Testis (tissue), 3 donors: ENCODE measurements around the gene ZNF547. TPM values are rescaled to one million over a fixed set of nuclear protein-coding genes. Genes with fewer than 3 reads are reported as not detected.

Source experiments
- DNase-seq: peaks from one replicate; pipeline ENCODE4 v3.0.0-alpha.2; 2019
- H3K27ac ChIP-seq, 2 donors: fragments of 200-600 bp; sonication (generic); one replicate each; pipeline ENCODE4 v1.5.1; 2019
- H3K27me3 ChIP-seq: fragments of 200-600 bp; sonication (generic); one replicate; pipeline ENCODE4 v1.5.1; 2019
- H3K36me3 ChIP-seq: fragments of 200-600 bp; sonication (generic); one replicate; pipeline ENCODE4 v1.5.1; 2017; ENCODE audit warnings: low read depth; ENCODE audit errors: missing control alignments
- H3K4me1 ChIP-seq: fragments of 200-600 bp; sonication (generic); one replicate; pipeline ENCODE4 v1.5.1; 2019
- H3K4me3 ChIP-seq, 2 donors: fragments of 200-600 bp; sonication (generic); one replicate each; pipeline ENCODE4 v1.5.1; 2017 to 2019
- H3K9me3 ChIP-seq: fragments of 200-600 bp; sonication (generic); one replicate; pipeline ENCODE4 v1.5.1; 2017
- CTCF ChIP-seq, 3 experiments: fragments of 450-650 bp in 2 of 3; fragments of 200-600 bp in 1 of 3; sonication (generic) in 1 of 3; IDR thresholded peaks; one replicate each; pipeline ENCODE4 v1.5.1; 2016 to 2019; ENCODE audit warnings: antibody characterized with exemption in 3 of 3, mild to moderate bottlenecking in 2 of 3, moderate library complexity in 1 of 3
- POLR2A ChIP-seq: fragments of 450-650 bp; IDR thresholded peaks from one replicate; pipeline ENCODE4 v1.6.1; 2017; ENCODE audit warnings: antibody characterized with exemption, mild to moderate bottlenecking, moderate library complexity
- WGBS, 2 donors: methylation state at CpG; one replicate each; pipeline ENCODE4 v1.1.5; 2018; 5-methylcytosine and 5-hydroxymethylcytosine counted together
- intact Hi-C: fragments of 100-400 bp; cut with DNase I; formaldehyde crosslinking; loops from one replicate; pipeline ENCODE4 v1.15.1; 2023; ENCODE audit warnings: low total_unique reads
- polyA plus RNA-seq: library from polyadenylated mRNA; stranded (reverse); fragments of 350-450 nt; fragmentation: Illumina TruSeq; extraction: RNeasy Lipid Tissue Mini Kit (QIAGEN cat#74804); gene quantifications from one replicate; pipeline ENCODE4 v1.2.3, GENCODE V29; 2014; ENCODE audit warnings: low read depth, low replicate concordance; ENCODE audit not compliant: insufficient read depth
- total RNA-seq, 2 donors: library from RNA; depleted of rRNA; stranded (reverse); fragments of >200 nt; gene quantifications; one replicate each; pipeline ENCODE4 v1.2.3, GENCODE V29; 2016

The ZNF547 gene
- total and polyA plus RNA-seq, 3 donors from 2014 or later = 4.7 to 11.8 (median 7.8) TPM

- Histone ChIP-seq H3K36me3 (no peaks in the 10 kb centered on the region), H3K4me3 (peak overlapping the region; percentile 86 to 90), H3K4me1 (peaks cover 3% of the 10 kb centered on the region), H3K27me3 (no peaks in the 10 kb centered on the region), H3K27ac (peak overlapping the region; percentile 76 to 92), H3K9me3 (no peaks in the 10 kb centered on the region)
- DNase-seq = no peak
- intact Hi-C loops = no loop called here
- WGBS, 2 donors = 42 to 47% methylated on average over 10 to 11 of the region's 11 CpGs
- TF ChIP-seq POLR2A (no peak), CTCF (IDR thresholded peaks at IDR 0.05) (no peak)
Measured at GRCh38 chr19:57389194-57389729, 25.9 kb downstream of the ZNF547 start.

- no peaks in the 10 kb centered on the region for H3K27me3 ChIP-seq
- WGBS, 2 donors = 0 to 1% methylated on average over 15 to 50 of the region's 50 CpGs
- no peaks in the 10 kb centered on the region for H3K9me3 ChIP-seq
- H3K4me1 ChIP-seq = peaks cover 3% of the 10 kb centered on the region
- H3K27ac ChIP-seq = peak within 1 kb of the TSS; percentile 76 to 92
- H3K4me3 ChIP-seq = peak within 1 kb of the TSS; percentile 86 to 90
- peak; percentile 99 for DNase-seq
- no peaks in the 10 kb centered on the region for H3K36me3 ChIP-seq
- TF ChIP-seq CTCF (IDR thresholded peaks at IDR 0.05) (peak; percentile 10 to 34 (median 22)), POLR2A (peak; percentile 7)
- intact Hi-C loops = no loop called here
Measured at GRCh38 chr19:57389730-57390598, 26.6 kb downstream of the ZNF547 start, which contains the start of gene ZNF548. Gene ZNF548 (plus strand): TSS chr19:57389854. CDS start chr19:57390100, 246 bp downstream.

- no peak for DNase-seq
- Histone ChIP-seq H3K9me3 (no peaks in the 10 kb centered on the region), H3K36me3 (no peaks in the 10 kb centered on the region)
Measured at GRCh38 chr19:57395710-57396109, 32.4 kb downstream of the ZNF547 start.

GRCh38 chr19:57398868-57399267 lies 35.5 kb downstream of the ZNF547 start:
- no peak for DNase-seq
- Histone ChIP-seq H3K27ac (no peak overlapping the region), H3K4me1 (no peaks in the 10 kb centered on the region), H3K36me3 (no peaks in the 10 kb centered on the region), H3K9me3 (no peaks in the 10 kb centered on the region), H3K4me3 (no peak overlapping the region), H3K27me3 (no peaks in the 10 kb centered on the region)
- intact Hi-C loops = no loop called here
- WGBS, 2 donors = 98 to 99% methylated on average over 5 of the region's 5 CpGs
- TF ChIP-seq POLR2A (no peak), CTCF (IDR thresholded peaks at IDR 0.05) (no peak)

More at GRCh38 chr19:57395710-57396109, 32.4 kb downstream of the ZNF547 start:
- Histone ChIP-seq H3K27ac (no peak overlapping the region), H3K4me1 (no peaks in the 10 kb centered on the region), H3K4me3 (no peak overlapping the region), H3K27me3 (no peaks in the 10 kb centered on the region)
- intact Hi-C loops = no loop called here
- TF ChIP-seq POLR2A = no peak
- TF ChIP-seq CTCF (IDR thresholded peaks at IDR 0.05) = no peak
- 83 to 87% methylated on average over 5 of the region's 5 CpGs for WGBS, 2 donors
